NCI-H2029 (cell line): Measurements from ENCODE around the gene METTL24.
"Not testable (repeated sequence)": the region's sequence is repeated elsewhere in the genome, so short reads cannot be mapped to it uniquely, and the experiment has no call there.

Source experiments
- DNase-seq: peaks from one replicate; lab custom pipeline; 2025; lab: John Stamatoyannopoulos, UW

The METTL24 gene

GRCh38 chr6:110360676-110361075, 2.5 kb upstream of the METTL24 start:
- DNase-seq: no peak

GRCh38 chr6:110359556-110359955, 1.4 kb upstream of the METTL24 start:
- no peak for DNase-seq

GRCh38 chr6:110358553-110359160, 508 bp upstream of the METTL24 start:
- no peak for DNase-seq

- no peak for DNase-seq
Observed at GRCh38 chr6:110357298-110357663, 868 bp downstream of the METTL24 start.

- DNase-seq: no peak
Observed at GRCh38 chr6:110356778-110357177, 1.4 kb downstream of the METTL24 start.

- no peak for DNase-seq
Observed at GRCh38 chr6:110355727-110356126, 2.4 kb downstream of the METTL24 start.

GRCh38 chr6:110355022-110355421, 3.1 kb downstream of the METTL24 start:
- no peak for DNase-seq

GRCh38 chr6:110354153-110354552, 4.0 kb downstream of the METTL24 start:
- DNase-seq: no peak

GRCh38 chr6:110353457-110354001, 4.6 kb downstream of the METTL24 start:
- no peak for DNase-seq

GRCh38 chr6:110352563-110353262, 5.4 kb downstream of the METTL24 start:
- no peak for DNase-seq

- no peak for DNase-seq
Observed at GRCh38 chr6:110351986-110352385, 6.2 kb downstream of the METTL24 start.

GRCh38 chr6:110351546-110351945, 6.6 kb downstream of the METTL24 start:
- DNase-seq: no peak

GRCh38 chr6:110350593-110350992, 7.6 kb downstream of the METTL24 start:
- not testable (repeated sequence) for DNase-seq

GRCh38 chr6:110348961-110349690, 9.0 kb downstream of the METTL24 start:
- DNase-seq: no peak

GRCh38 chr6:110345025-110345424, 13.1 kb downstream of the METTL24 start:
- no peak for DNase-seq

- DNase-seq: no peak
Observed at GRCh38 chr6:110342759-110343158, 15.4 kb downstream of the METTL24 start.

- DNase-seq: no peak
Observed at GRCh38 chr6:110341663-110342596, 16.2 kb downstream of the METTL24 start.

- DNase-seq: no peak
Observed at GRCh38 chr6:110341067-110341466, 17.1 kb downstream of the METTL24 start.

GRCh38 chr6:110340392-110340965, 17.7 kb downstream of the METTL24 start:
- DNase-seq: no peak

GRCh38 chr6:110338820-110339470, 19.2 kb downstream of the METTL24 start:
- no peak for DNase-seq

- no peak for DNase-seq
Observed at GRCh38 chr6:110337486-110337885, 20.7 kb downstream of the METTL24 start.
